HG03095 (cell line): ENCODE data around the gene HTR2B.
"Not testable (repeated sequence)": the region's sequence is repeated elsewhere in the genome, so short reads cannot be mapped to it uniquely, and the experiment has no call there.

Experiments
- ATAC-seq: cut with Tn5 transposase; IDR thresholded peaks from one replicate; pipeline ENCODE4 v1.9.1; 2021; ENCODE audit warnings: moderate library complexity; ENCODE audit not compliant: unreplicated experiment

The HTR2B gene

DNA sequence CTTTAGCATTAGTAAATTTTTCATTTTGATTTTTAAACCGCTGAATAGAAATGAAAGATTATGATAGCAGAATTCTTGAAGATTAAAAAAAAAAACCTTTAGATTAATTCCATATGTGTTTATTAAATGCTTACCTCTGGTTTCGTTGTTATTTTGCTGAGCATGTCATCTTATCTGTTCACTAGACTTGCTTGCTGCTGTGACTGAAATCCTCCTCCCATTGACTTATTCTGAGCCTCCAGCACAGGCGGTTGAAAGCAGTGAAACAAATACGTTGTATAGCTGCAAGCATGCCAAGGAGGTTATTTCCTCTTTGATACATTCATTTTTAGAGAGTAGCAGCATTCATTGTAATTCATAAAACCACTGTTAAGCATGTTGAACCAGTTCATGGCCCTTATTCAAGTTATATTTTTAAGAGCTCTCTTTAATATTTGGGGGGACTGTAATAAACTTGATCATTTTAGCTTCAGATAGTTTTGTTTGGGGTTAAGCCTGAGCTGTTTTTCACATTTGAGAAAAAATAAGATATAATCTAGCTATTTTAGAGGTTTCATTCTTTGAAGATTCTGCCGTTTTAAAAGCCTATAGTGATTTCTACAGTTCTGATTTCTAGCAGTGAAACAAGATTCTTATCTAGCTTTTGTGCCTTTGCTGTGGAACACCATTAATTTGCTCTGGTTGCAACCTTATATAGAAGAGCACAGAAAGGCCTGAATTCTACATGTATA, at the start of gene HTR2B:
Gene HTR2B (minus strand): TSS at position 205 of the 731 bp plus-strand sequence. CDS start 1,278 bp downstream, outside the sequence.
- no peak for ATAC-seq

DNA sequence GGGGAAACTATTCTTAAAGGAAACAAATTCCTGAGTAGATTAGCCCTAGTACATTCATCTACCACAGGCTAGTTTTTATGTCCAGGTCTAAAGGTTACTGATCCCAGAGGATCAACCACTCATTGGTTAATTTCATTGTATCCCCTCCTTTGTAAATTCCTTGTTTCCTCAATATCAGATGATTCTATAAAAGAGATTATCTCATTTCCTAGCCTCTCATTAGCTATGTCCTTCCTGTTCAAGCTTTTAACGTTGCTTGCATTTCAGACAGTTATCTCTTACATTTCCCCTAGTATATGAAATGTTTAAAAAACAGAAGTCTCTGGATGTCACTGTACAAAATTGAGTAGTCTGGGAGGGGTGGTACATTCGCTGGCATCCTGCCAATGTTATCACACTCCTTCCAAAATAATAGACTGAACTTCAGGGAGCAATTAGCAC, 49.4 kb upstream of the HTR2B start:
- no peak for ATAC-seq

DNA sequence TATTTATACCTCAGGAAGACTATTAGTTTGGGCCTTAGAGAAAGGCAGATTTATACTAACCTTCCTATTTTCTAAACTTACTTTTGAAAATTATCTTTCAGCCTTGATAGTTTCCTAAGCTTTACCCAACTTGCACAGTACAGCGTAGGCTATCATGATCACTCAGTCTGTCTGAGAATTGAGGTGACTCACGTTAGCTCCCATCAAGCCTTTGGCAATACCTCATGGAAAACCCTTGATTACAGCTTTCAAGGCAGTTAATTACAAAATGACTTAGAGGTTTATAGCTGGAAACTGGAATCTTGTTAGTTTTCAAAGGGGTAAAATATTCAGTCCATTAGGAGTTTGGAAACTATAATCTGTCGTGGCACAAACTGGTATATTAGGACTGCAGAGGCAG, 47.2 kb upstream of the HTR2B start:
- ATAC-seq = no peak

- ATAC-seq = no peak
Observed at GRCh38 chr2:231170055-231170454, 45.2 kb upstream of the HTR2B start.

GRCh38 chr2:231169488-231169887, 44.6 kb upstream of the HTR2B start:
- no peak for ATAC-seq

DNA sequence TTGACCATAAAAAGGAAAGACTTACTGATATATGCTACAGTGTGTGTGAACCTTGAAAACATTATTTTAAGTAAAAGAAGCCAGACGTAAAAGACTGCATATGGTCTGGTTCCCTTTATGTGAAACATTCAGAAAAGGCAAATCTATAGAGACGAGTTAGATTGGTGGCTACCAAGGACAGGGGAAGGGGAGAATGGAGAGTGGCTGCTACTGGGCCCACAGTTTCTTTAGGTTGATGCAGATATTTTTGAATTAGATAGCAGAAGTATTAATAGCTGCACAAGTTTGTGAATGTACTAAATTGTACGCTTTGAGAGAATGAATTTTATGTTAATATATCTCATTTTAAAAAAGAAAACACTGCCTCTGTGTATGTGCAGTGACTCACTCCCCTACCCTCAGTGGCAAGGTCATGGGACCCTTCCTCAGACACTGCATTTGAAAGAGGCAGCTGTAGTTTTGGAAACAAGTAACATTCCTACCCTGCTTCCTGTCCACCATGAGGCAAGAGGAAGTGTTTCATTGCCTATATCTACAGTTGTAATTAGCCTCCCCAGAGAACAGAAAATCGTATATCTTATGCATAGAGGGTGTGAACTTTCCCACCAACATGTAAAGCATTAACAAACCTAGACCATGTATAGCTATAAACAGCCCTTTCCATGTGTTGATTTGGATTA, 43.8 kb upstream of the HTR2B start:
- ATAC-seq = no peak

DNA sequence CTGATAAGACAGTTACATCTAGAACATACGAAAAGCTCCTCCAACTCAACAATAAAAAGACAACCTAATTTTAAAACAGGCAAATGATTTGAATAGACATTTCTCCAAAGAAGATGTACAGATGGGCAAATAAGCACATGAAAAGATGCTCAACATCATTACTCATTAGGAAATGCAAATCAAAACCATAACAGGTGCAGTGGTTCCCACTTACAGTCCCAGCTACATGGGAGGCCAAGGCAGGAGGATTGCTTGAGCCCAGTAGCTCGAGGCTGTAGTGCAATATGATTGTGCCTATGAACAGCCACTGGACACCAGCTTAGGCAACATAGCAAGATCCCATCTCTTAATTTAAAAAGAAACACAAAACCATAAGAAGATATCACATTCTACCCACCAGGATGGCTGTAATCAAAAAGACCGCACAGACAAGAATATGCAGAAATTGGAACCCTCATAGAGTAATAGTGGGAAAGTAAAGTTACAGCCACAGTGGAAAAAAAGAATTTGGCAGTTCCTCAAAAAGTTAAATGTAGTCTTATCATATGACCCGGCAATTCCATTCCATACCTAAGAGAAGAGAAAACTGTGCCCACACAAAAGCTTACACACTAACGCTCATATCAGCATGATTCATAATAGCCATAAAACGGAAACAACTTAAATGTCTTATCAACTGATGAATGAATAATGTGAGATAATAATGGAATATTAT, 43.1 kb upstream of the HTR2B start:
- ATAC-seq = no peak

DNA sequence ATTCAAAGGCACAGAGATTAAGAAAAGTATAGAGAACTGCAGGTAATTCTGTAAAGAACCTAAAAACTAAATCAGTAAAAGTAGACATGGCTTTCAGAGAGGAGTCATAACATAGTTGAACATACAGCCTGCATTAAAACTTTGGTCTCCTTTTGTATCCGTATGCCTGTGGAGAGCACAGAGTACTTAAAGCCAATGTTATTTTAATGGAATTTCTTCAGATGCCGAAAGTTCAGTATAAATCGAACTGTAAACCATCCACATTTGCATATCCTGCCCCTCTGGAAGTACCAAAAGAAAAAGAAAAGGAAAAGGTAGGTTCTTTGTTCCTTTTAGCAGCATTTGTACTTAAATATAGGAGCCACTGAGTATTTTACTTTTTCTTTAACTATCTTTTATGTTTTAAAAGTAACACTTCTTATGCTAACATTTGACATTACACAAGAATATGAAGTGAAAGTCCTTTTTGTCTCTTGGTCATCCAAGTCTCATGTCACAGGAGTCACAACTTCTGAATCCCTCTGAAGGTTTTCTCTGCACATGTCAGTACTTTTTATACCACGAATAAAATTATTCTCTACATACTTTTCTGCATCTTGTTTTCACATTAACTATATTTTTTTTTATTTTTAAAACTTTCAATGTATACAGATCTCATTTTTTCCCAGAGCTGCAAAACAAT, 38.7 kb upstream of the HTR2B start:
- no peak for ATAC-seq

GRCh38 chr2:231163011-231163410, 38.2 kb upstream of the HTR2B start:
- ATAC-seq = no peak

GRCh38 chr2:231161877-231162329, 37.1 kb upstream of the HTR2B start:
- ATAC-seq = no peak

DNA sequence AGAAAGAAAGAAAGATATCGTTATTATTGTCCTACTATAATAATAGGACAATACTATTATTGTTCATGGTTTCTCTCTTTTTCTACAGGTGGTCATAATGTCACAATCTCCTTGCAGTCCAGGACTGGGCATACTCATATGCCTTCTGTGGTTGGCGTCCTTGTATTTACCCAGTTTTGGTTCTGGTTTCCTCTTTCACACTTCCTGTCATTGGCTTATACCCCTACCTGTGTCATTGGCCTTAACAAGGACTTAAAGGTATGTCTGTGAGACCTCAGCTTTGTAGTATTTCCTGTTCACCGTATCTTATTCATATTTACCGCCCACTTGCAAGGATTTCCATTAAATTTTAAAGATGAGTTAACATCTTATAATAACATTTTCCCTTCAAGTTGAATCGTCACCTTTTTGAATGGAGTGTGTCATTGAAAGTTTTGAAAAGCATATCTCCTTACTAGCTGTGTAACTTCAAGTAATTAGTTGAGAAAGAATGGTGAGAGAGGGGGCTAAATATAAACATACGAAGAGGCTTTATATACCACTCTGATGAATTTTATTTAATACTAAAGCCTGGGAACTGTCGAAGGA, 36.5 kb upstream of the HTR2B start:
- ATAC-seq = no peak

- ATAC-seq = no peak
Observed at GRCh38 chr2:231160701-231161100, 35.9 kb upstream of the HTR2B start.

GRCh38 chr2:231159306-231159705, 34.5 kb upstream of the HTR2B start:
- ATAC-seq = no peak

- ATAC-seq = no peak
Observed at GRCh38 chr2:231152800-231153557, 28.1 kb upstream of the HTR2B start.

- ATAC-seq = no peak
Observed at GRCh38 chr2:231146665-231147064, 21.8 kb upstream of the HTR2B start.

DNA sequence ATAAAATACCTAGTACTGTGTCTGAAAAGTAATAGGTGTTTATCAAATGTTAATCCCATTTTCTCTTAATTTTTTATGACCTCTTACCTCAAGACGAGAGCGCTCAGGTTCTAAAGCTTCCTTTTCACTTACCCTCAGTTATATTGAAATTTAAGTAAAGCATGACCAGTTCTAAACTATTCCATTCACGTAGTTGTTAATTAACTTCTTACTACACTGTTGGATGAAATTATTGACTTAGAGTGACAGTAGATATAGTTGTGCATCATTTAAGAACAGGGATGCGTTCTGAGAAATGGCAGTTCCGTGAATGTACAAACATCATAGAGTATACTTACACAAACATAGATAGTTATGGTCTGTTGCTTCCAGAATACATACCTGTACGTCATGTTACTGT, 20.1 kb upstream of the HTR2B start:
- no peak for ATAC-seq

DNA sequence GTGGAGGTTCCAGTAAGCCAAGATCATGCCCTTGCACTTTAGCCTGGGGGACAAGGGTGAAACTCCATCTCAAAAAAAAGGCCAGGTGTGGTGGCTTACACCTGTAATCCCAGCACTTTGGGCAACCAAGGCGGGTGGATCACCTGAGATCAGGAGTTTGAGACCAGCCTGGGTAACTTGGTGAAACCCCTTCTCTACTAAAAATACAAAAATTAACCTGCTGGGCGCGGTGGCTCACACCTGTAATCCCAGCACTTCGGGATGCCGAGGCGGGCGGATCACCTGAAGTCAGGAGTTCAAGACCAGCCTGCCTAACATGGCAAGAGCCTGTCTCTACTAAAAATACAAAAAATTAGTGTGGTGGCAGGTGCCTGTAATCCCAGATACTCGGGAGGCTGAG, 16.0 kb upstream of the HTR2B start:
- ATAC-seq = not testable (repeated sequence)

GRCh38 chr2:231139796-231140195, 15.0 kb upstream of the HTR2B start:
- no peak for ATAC-seq

- ATAC-seq = no peak
Observed at GRCh38 chr2:231138699-231139098, 13.9 kb upstream of the HTR2B start.
